GM21576 (cell line): ENCODE results near the gene NFKBIA.
"Not testable (repeated sequence)": the region's sequence is repeated elsewhere in the genome, so short reads cannot be mapped to it uniquely, and the experiment has no call there.

Source experiments
- ATAC-seq: cut with Tn5 transposase; IDR thresholded peaks from one replicate; pipeline ENCODE4 v1.9.1; 2021; ENCODE audit warnings: mild to moderate bottlenecking, moderate library complexity; ENCODE audit not compliant: unreplicated experiment

Gene NFKBIA

DNA sequence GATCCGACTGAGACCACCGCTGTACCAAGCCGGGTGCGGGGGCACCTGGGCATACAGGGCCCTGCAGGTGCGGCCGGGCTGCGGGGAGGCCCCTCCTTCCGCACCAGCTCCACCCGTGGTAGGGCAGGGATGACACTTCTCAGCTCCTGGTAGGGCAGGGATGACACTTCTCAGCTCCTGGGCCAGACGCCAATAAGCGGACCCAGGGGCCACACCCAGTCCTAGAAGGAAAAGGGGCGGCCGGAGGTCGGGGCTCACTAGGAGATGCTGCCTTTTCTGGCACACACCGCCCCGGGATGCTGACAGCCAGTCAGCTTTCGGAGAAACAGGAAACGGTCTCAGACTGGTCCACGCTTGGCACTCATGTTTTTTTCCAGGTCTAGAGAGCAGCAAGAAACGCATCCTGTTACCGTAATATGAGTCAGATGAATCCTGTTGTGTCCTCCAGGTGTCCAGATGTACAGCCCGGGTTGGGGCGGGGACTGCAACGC, 34.8 kb downstream of the NFKBIA start:
- no peak for ATAC-seq

GRCh38 chr14:35368583-35369392, 35.8 kb downstream of the NFKBIA start:
- ATAC-seq: no peak

DNA sequence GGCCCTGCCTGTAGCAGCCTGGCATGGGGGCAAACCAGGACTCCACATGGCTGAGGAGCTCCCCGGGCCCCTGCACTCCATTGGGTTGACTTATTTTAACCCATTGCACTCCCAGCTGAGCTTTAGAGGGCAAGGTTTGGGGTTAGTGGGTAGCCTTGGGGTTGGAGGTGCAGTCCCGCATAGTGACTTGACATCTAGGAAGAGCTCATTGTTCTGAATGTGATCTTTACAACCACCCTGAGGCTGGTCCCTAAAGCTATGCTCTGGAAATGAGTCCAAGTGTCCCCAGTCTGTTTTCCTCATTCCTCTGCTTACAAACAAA, 36.4 kb downstream of the NFKBIA start:
- peak; percentile 16 for ATAC-seq

GRCh38 chr14:35367056-35367372, 37.5 kb downstream of the NFKBIA start:
- no peak for ATAC-seq

DNA sequence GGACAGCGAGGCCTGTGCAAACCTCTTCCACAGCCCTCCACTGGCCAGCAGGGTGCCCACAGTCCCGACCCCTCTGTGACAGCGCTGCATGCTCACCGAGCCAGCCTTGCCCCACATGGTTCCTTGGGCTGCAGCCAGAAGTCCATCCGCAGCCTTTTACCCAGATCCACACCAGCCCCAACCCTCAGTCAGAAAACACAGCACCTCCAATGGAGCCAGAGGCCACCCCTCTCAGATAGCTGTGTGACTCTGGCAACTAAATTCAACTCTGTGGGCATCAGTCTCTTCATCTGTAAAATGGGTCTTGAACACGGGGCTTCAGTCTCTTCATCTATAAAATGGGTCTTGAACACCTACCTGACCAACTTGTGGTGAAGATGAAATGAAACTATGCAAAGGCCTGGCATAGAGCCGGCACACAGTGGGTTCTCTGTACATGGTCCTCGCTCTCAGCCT, 38.0 kb downstream of the NFKBIA start:
- no peak for ATAC-seq

GRCh38 chr14:35366056-35366451, 38.5 kb downstream of the NFKBIA start:
- ATAC-seq: no peak

GRCh38 chr14:35365130-35366055, 39.2 kb downstream of the NFKBIA start:
- ATAC-seq: no peak

DNA sequence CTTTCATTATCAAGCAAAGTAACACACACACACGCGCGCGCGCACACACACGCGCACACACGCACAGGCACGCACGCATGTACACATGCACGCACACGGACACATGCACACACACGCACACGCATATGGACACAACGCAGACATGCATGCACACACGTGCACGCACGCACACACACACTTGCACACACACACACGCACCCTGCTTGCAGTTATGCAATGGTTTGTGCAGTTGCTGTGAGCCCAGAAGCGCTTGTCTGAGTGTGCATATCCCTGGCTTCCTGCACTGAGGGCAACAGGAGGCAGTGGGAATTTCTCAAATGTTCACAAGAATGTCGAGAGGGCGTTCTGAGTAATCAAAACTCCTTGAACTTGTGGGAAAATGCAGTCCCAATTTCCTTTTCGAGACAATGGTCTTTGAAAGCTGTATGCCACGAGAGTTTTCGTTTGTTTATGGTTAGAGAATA, 41.6 kb downstream of the NFKBIA start:
- ATAC-seq: no peak

DNA sequence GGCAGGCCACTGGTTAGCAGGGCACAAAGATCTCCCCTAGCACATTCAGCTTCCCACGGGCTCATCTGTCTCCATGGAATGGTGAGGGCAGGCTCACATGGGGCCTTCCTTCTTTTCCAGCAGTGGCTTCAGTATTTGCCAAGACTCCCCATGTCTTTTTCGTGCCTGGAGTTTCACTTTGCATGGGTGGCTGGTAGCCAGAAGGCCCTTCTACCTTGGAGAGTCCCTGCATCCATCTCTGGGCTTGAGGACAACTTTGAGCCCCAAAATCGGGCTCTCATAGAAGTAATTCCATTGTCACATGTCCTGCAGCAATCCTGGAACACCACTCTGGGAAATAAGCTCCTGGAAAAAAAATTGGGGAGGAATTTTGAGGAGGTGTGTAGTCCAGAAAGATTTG, 42.1 kb downstream of the NFKBIA start:
- no peak for ATAC-seq

GRCh38 chr14:35361141-35361480, 43.4 kb downstream of the NFKBIA start:
- no peak for ATAC-seq

DNA sequence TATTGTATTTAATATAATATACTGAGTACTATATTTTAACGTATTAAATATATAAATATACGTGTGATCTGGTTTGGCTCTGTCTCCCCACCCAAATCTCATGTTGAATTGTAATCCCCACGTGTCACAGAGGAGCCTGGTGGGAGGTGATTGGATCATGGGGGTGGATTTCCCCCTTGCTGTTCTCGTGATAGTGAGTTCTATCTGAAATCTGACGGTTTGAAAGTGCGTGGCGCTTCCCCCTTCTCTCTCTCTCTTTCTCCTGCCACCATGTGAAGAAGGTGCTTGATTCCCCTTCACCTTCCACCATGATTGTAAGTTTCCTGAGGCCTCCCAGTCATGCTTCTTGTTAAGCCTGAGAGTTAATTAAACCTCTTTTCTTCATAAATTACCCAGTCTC, 44.9 kb downstream of the NFKBIA start:
- not testable (repeated sequence) for ATAC-seq

DNA sequence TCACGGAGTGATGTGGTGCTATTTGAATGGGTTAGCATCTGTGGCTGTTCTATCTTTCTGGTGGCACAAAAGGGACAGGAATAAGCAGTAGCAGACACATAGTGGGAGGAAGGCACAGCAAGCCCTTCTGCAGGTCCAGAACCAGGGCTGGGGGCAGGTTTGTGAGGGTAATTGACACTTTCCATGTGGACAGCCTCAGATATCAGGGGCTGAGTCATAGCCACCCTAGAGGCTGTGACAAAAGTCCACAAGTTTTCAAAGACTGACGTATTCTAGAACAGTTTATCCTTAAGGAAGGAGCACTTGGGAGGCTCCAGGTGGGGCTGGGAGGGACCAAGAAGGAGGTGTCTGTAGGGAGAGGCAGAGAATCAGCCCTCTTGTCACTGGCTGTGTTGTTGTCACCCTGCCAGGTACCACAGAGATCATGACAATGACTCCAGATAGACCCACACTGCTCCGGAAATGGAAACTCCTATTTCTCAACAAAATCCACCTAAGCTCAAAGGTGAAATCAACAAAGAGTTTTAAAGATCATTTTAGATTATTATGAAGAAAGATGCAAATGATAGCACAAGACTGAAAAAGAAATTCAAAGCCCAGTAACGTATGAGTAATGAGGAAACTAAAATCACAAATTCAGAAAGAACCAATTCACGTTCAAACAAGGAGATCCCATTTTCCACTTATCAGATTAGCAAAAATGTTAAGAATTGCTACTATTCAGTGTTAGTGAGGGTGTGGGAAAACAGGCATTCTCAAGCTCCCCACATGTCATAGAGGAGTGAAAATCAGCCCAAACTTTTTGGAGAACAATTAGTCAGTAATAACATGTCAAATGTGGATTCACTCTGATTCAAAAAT, 48.3 kb downstream of the NFKBIA start:
- ATAC-seq: no peak

- ATAC-seq: not testable (repeated sequence)
Measured at GRCh38 chr14:35355235-35355634, 49.3 kb downstream of the NFKBIA start.

- no peak for ATAC-seq
Measured at GRCh38 chr14:35353409-35354172, 51.0 kb downstream of the NFKBIA start.

DNA sequence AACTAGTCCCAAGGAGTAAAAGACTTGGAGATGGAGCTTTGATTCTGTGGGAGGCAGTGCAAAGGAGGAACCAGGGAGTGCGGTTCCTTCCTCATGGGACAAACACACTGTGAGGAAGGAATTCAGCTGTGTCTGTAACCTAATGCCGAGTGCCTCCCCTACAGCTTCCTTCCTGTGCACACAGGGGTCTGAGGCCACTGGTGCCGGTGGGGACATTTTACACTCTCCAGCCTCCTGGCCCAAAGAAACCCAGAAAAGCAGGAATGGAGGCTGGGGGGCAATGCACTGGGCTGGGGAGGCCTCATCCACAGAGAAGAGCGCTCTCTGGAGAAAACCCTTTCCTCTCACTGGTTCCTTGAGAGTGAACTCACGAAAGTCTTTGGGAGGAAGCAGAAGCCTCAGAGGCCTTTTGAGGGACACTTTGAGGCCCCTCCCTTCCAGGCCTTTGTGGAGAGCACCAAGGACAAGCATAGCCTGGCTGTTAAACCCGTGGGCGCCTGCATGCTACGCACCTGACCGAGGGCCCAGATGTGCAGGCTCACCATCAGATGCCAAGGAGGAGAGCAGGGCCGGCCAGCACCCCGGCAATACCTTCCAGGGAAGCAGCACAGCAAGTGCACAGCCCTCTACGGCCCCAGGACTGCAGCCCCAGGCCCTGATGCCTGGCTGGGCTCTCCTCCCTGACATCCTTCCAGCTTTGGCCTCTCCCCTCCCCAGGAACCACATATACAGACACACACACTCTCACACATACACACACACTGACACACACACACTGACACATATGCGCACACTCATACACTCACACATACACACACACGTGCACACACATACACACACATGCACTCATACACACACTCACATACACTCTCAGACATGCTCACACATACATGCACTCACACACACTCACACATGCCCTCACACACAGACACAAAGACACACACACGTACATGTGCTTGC, 52.0 kb downstream of the NFKBIA start:
- ATAC-seq: no peak

DNA sequence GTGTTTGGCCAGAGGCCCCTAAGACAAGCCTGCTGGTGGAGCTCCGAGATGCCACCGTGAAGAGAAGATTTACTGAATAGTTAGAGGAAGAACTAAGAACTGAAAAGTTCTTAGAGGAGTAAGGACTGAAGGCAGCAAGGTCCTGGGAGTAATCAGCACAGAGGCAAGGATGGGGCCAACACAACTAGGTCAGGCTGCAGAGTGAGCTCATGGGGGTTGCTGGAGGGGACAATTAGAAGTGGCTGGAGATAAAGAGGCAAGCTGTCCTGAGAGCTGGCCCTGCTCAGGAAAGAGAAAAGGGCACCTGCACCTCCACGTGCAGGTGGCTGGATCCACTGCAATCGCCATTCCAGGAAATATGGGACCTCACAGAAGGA, 52.7 kb downstream of the NFKBIA start:
- ATAC-seq: no peak
